ENCODE results near the gene SFPQ. TPM values are rescaled to one million over a fixed set of nuclear protein-coding genes. Genes with fewer than 3 reads are reported as not detected.

Gene SFPQ
- total and polyA plus RNA-seq, 2 of the 8 experiments (the other 6 are each of a cell fraction or from before 2014, with no cell fraction given) = 118 to 469 TPM

GRCh38 chr1:35231287-35231686 is 38.3 kb upstream of the SFPQ start (continued):
- no peak for TF ChIP-seq CTCF (IDR thresholded peaks at IDR 0.05; ENCODE audit: control extremely low read depth in 1 of 3, insufficient read depth in 1 of 3, low read depth in 1 of 3, low read length in 3 of 3)
